IPS-NIHi7 (cell line): ENCODE measurements around the gene WDFY4.

Source experiments
- DNase-seq: peaks from one replicate; pipeline ENCODE4 v3.0.0; 2012; ENCODE audit warnings: mixed read lengths; ENCODE audit errors: extremely low spot score

The WDFY4 gene

DNA sequence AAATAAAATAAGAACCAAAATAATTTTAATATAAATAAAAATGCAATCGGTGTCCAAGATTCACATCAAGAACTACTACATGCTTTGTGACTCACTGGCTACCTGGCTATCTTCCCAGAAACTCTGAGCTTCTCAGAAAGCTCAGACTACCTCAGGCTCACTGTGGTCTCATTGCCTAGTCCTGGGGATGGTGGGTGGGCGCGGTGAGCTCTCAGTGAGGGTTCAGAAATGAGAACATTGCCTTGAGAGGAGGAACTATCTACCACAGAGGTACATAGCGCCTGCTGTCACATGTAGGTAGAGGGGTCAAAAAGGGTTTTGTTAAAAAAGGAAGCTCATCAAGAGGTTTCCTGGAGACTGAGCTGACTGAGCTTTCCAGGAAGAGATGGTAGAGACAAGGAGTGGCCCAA is 108.0 kb downstream of the WDFY4 start:
- no peak for DNase-seq

DNA sequence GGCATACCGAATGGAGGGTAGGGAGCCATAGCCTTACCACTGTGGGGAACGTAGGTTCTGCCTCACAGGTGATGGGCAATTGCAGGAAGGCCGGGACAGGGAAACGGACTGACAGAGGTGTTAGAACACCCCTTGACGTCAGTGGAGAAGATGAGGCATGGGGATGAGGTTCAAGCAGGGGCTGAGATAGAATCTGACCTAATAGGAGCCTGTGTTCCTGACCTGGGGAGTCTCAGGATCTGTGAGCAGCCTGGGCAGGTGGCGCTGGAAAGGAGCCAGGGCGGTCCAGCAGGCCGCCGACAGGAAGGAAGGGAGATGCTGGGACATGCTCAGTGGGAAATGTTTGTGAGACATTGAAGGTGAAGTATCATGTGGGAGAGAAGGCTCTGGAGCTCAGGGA is 109.4 kb downstream of the WDFY4 start:
- DNase-seq: no peak

DNA sequence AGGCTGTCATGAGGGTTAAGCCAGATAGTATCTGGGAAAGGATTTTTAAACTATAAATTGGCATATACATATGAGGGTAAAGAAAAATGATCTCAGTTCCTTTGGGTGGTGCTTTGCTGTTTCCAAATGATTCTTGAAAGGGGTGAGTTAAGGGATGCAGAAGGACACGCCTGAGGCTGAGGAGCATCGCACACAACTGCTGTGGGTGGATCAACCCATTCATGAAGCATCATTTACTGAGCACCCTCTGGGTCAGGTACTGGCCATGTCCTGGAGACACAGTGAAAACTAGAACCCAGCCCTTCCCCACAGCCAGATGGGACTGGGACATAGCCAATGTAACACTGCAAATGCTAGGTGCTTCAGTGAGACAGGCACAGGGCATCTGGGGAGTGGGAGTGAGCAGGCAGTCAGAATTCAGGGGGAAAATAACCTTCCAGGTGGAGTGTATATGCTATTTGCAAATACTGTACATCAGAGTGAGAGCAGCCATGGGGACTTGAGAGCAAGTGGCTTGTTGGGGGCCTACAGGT is 112.1 kb downstream of the WDFY4 start:
- no peak for DNase-seq

DNA sequence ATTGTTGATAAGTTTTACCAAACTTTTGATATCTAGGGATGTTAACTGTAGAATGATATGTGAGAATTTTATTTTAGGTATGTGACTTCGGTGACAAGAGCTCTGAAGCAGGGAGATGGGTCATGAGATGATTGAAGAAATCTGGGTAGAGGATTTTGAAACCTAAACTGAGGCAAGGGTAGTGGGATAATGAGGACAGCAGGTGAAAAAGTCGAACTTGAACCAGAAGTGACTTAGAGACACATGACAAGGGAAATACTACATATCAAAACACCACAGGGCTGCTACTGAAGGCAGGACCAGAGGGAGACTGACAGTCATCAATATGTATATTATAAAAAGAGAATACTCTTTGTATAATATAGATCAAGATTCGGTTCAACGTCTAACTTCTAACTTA is 113.2 kb downstream of the WDFY4 start:
- DNase-seq: no peak

DNA sequence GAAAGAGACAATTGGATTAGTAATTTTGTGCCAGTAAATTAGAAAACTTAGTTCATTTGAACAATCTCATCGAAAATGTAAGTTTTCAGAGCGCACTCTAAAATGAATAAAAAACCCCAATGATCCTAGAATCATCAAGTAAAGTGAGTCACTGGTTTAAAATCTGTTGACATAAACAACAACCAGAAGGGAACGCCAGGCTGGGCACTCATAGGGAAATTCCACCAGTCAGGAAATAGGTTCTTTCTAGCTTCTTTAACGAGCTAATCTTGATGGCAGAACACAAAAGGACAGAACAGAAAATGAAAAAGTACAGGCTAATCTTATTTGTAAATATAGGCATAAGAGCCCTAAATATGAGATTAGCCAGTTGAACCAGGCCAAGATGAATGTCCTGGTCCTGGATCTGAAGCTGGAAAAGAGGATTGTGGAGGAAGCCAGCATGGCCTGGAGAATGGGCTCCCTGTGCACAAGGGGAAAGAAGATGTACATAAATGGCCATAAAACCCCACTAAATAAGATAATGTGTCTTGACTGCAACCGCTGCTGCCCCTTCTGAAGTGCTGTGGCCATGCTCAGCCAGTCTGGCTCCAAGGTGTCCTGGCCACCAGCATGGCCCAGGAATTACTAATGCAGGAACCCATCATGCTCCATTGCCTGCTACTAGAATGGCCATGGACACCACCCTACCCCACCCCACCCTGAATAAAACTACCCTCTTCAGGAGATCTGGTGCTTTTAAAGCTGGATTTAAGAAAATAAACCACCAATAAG is 114.0 kb downstream of the WDFY4 start:
- no peak for DNase-seq

DNA sequence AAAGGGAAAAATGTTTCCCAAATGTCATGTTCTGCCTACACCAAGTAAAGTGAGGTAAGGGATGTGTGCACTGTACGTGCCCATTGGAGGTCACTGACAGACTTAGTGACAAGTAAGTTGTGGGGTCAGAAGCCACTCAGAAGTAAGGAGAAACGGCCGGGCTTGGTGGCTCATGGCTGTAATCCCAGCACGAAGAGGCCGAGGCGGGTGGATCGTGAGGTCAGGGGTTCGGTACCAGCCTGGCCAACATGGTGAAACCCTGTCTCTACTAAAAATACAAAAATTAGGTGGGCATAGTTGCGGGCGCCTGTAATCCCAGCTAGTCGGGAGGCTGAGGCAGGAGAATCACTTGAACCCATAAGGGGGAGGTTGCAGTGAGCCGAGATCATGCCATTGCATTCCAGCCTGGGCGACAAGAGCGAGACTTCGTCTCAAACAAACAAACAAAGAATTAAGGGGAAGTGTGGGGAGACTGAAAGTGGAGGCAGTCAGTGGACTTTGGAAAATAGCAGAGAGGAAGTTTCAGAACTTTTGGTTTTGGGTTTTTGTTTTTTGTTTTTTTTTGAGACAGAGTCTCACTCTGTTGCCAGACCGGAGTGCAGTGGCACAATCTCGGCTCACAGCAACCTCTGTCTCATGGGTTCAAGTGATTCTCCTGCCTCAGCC is 114.8 kb downstream of the WDFY4 start:
- no peak for DNase-seq

DNA sequence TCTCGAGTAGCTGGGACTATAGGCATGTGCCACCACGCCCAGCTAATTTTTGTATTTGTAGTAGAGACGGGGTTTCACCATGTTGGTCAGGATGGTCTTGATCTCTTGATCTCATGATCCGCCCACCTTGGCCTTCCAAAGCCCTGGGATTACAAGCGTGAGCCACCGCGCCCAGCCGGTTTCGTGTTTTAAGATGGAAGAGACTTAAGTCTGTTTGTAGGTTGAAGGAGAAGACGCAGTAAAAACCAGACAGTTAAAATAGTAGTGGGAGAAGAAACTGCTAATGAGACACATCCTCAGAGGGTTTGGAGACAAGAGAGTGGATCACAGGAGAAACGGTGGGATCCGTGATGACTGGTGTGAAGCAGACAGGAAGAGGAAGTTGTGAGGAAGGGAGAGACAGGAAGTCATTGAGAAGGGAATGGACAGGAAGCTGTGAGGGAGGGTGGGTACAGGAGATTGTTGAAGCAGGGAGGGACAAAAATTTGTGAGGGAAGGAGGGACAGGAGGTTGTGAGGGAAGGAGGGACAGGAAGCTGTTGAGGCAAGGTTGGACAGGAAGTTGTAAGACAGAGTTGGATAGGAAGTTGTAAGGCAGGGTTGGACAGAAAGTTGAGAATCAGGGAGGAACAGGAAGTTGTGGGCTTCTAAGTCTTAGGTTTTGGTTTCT is 115.5 kb downstream of the WDFY4 start:
- DNase-seq: no peak

DNA sequence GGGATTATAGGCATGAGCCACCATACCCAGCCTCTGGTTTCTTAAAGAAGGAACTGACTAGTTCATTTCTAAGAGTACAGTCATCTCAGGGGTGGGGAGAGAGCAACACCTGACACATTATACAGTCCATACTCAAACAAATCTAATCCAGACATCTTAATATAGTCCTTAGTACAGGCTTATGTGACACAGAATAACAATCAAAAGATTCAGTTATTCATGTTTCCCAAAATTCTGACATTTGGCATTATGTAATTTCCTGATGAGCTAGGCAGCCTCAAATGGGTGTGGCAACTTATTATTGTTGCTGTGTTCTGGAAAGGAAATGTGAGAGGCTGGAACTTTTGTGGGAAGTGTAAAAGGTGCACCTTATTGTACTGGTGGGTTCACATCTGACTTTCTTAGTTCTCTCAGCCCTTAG is 116.3 kb downstream of the WDFY4 start:
- no peak for DNase-seq

DNA sequence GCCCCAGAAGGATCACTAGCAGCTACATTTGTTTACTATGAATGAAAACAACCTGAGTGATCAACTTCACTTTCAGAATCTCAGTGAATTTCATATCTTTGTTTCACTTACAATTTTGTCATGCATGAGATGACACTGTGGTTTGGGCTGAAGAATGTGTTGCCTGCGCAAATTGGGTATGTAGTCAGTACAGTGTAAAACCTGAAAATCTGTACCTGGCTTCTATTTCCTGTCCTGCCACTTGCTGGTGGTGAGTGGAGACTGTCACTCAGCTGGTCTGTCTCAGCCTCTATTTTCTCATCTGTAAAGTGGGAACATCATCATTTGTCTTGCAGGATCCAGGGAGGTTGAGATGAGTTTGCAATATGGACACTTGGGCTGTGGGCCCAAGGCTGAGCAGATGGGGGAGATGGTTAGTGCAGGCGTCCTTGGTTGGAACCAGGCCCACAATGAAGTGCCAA is 118.0 kb downstream of the WDFY4 start:
- no peak for DNase-seq

DNA sequence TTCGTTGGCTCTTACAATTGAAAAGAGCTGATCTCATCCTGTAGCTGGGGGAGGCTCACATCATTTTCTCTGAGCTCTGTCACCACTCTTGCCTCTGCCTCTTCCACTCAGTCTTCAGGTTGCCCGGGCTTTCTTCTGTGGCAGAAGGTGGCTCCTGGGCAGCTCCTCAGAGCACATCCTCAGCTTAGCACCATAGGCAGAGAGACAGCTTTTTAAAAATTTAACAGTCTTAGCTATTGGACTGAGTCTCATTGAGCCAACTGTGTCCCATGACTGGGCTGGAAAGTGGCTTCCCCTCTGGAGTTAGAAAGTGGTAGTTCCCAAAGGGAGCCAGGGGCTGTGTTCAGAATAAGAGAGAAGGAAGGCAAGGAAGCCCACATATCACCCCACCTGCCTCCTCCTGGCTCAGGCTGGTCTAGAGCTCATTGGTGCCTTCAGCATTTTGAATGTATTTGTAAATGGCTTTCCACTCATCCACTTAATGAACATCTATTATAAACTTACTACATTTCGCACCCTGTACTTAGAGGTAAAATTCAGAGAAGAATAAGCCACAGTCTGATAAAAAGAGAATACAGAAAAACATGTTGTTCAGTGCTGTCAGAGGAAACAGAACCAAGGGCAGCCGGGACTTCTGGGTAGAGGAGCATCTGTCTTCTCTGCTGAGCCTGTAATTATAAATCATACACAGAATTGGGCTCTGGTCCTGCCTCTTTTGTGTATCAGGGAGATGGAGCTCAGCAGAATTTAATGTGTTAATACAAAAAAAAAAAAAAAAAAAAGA is 119.3 kb downstream of the WDFY4 start:
- no peak for DNase-seq

DNA sequence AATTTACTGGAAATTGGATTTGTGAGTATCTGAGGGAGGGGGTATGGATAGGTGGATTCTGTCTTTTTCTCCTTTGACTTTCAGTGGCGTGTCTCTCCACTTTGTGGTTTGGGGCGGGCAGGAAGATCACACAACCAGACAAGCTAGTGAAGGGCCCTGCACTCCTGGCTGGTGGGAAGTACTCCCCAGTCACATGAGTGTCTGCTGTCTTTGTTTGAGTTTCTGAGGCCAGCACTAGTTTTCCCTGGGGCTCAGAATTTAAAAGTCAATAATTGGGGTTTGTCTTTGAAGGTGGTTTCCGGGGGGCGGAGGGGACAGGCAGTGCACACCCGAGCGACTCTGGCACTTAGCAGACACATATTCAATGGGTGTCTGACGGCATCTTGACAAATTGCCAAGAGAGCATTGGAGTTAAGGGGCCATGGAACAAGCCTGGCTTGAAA is 120.1 kb downstream of the WDFY4 start:
- DNase-seq: no peak

DNA sequence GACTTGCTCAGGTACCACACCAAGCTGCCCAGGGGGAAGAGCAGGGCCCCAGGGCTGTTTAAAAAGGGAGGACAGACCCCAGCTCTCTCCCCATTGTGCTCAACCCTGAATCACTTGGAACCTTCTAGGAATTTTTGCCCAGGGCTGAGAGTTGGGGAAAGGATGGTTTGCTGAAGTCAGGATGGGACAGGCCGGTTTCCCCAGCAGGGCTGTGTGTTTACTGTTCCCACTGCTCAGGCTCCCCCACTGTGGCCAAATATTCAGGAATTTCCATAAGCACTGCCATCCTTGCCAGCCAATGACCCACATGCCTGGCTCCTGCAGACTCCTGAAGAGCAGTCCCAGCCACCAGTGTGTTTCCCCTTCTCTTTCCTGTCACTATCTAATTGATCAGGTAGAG is 120.7 kb downstream of the WDFY4 start:
- no peak for DNase-seq

DNA sequence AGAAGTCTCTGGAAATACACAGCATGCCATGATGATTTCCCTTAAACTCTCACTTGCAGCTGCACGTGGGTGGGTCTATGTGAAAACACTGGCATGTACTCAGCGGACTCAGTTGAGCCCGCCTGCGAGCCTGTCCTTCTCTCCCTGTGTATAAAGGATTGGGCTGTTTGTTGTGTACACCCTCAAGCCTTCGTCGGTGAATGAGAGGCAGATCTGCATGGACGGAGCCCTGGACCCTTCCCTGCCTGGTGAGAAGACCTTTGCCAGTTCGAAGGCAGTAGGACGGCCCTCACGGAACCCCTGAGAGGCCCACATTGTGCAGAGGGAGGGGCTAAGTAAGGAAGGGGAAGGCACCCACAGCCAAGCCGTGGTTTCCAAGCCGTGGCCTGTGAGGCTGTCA is 121.2 kb downstream of the WDFY4 start:
- DNase-seq: no peak

DNA sequence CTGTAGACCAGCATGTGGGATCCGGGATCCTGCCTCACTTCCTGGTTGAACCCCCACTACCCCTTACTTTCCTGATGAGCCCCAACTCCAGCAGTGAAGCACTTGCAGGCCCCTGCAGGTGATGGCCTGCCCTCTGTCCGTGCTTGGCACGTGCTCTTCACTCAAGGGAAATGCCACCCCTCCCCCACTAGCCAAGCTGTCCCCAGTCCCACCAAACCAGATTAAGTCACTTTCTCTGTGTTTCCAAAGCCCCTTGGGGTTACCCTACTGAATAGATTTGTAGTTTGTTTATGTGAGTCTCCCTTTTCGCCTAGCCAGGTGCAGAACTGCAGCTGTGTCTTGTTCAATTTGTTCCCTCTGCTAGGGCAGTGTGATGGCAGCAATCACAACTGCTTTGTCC is 121.7 kb downstream of the WDFY4 start:
- no peak for DNase-seq

DNA sequence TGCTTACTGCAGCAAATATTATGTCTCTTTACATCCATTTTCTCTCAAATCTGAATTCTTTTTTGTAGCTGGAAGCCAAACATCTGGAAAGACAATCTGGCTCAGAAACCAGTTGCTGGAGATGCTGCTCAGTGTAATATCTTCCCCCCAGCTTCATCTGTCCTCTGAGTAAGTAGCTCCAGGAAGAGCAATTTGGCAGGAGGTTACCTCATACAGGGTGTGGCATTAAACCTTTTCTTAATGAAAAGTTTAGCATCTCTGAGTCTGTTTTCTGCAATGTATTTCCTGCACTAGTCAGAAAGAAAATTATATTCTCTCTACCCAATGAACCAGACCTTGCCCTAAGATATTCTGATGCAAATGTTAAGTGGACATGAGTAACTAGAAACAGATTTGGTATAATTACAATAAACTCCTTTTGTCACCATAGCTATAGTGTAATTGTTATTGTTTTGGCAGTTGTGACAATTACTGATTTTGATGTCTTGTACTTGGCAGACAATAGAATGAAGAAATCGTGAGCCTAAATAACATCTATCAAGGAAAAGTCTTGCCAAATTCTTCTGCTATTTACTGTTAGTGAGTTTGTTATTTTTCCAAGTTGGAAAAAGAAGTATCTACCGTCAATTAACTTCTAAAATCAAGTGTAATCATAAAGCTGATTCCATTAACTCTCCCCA is 123.3 kb downstream of the WDFY4 start:
- no peak for DNase-seq

DNA sequence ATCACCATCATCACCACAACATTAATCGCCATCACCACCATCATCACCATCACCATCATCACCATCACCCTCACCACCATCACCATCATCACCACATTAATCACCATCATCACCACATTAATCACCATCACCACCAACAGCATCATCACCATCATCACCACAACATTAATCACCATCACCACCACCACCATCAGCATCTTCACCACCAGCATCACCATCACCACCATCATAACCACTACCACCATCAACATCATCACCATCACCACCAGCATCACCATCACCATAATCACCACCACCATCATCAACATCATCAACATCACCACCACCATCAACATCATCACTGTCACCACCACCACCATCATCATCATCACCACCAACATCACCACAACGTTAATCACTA is 124.6 kb downstream of the WDFY4 start:
- DNase-seq: no peak

DNA sequence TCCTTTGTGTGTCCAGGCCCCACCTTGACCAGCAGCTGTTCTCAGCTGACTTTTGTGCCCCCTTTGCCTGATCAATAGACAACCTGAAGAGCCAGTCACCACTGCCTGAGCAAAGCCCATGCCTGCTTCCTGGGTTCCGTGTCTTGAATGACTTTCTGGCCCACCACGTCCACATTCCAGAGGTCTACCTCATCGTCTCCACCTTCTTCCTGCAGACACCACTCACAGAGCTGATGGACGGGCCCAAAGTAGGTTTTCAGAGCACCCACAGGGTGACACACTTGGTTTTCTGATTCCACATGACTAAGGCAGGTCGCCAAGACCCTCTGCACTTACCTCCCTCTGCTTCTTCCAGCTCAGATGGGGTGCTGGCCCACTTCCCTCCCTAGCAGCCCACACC is 126.8 kb downstream of the WDFY4 start:
- DNase-seq: no peak

DNA sequence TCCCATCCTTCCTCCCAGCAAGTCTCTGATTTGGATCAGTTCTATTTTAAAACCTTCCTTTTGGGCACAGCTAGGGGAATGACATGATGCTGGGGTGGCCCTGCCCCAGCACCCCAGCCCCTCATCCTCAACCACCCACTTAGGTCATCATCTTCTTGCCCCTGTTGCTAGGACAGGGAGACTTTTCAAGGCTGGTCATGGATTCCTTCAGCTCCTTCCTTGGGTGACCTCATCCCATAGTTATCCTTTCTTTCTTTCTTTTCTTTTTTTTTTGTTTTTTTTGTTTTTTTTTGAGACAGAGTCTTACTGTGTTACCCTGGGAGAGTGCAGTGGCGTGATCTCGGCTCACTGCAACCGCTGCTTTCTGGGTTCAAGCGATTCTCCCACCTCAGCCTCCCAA is 127.2 kb downstream of the WDFY4 start:
- DNase-seq: no peak

DNA sequence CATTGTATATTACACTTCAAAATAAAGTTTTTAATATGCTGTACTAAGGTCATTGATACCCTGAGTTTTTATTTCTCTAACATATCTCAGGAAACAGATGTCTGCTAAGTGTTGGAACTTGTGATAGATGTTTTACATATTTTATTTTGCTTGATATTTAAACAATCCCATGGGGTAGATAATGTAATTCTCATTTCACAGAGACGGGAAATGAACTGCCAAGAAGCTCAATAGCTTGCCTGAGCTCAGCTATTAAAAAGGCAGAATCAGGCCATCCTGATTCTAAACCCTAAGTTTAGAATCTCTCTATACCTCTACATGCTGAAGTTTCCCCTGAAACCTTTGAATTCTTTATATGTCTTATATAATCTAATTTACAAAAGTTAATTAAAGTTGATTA is 128.6 kb downstream of the WDFY4 start:
- no peak for DNase-seq

DNA sequence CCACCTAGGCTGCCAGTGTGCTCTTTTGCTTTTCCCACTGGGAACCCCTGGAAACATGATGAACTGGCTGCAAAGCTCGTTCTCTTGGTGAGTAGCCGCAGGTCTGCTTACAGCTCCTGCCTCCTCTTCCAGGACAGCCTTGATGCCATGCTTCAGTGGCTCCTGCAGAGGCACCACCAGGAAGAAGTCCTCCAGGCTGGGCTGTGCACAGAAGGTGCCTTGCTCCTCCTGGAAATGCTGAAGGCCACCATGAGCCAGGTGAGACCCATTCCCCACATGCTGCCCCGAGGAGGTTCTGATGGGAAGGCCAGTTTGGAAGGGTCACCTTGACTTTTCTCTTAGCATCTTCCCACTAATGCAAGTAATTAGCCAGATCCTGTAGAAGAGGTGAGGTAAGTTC is 129.2 kb downstream of the WDFY4 start:
- no peak for DNase-seq

DNA sequence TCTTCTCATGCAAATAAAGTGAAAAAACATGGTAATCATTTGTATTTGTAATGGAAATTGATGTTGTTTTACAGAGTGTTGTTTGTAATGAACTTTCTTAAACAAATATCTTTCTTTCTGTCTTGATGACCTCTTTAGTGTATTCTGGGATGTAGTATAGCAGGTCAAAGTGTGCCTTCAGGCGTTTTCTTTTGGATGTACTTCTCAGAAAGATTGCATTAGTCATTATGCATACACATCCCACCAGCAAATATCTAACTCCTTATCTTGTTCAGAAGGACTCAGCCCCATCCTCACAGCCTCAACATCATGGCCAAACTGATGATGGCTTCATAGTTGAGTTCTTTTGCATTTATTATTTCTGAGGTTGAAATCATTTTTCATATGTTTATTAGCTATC is 130.3 kb downstream of the WDFY4 start:
- DNase-seq: no peak
